Stomach (tissue), 9 donors: ENCODE results near the gene CPED1. TPM values are rescaled to one million over a fixed set of nuclear protein-coding genes. Genes with fewer than 3 reads are reported as not detected.
A peak's percentile ranks its signal among the peaks of the same experiment; 100 is the strongest.

Experiments used
- DNase-seq, 2 donors: peaks; one replicate each; pipeline versions ENCODE4 v3.0.0 to v3.0.0-alpha.2; 2013 to 2019
- H3K27ac ChIP-seq, 5 donors: fragments of 200-600 bp in 4 of 5; sonication (generic) in 4 of 5; one replicate each; pipeline ENCODE4 v1.5.1; 2013 to 2019; ENCODE audit warnings: mild to moderate bottlenecking in 1 of 5, moderate library complexity in 1 of 5
- H3K27me3 ChIP-seq, 3 donors: fragments of 200-600 bp; sonication (generic); one replicate each; pipeline ENCODE4 v1.5.1; 2017 to 2019; ENCODE audit warnings: mixed run types in 1 of 3
- H3K36me3 ChIP-seq, 4 donors: fragments of 200-600 bp; sonication (generic); 1 replicate in 3 of 4; 2 replicates in 1 of 4; pipeline ENCODE4 v1.5.1; 2016 to 2019
- H3K4me1 ChIP-seq, 4 donors: fragments of 200-600 bp; sonication (generic); one replicate each; pipeline ENCODE4 v1.5.1; 2016 to 2019
- H3K4me3 ChIP-seq, 4 donors: fragments of 200-600 bp; sonication (generic) in 3 of 4; one replicate each; pipeline ENCODE4 v1.5.1; 2016 to 2019; ENCODE audit warnings: mild to moderate bottlenecking in 1 of 4
- H3K9me3 ChIP-seq, 4 donors: fragments of 200-600 bp; sonication (generic); one replicate each; pipeline ENCODE4 v1.5.1; 2016 to 2019
- EP300 ChIP-seq: sonication (generic); formaldehyde crosslinking; IDR thresholded peaks from one replicate; pipeline ENCODE4 v1.6.1; 2017; ENCODE audit warnings: antibody characterized with exemption
- POLR2A ChIP-seq, 4 donors: fragments of 450-650 bp; IDR thresholded peaks; one replicate each; pipeline ENCODE4 v1.6.1; 2016; ENCODE audit warnings: antibody characterized with exemption in 4 of 4, control low read depth in 2 of 4, mild to moderate bottlenecking in 1 of 4, moderate library complexity in 1 of 4
- POLR2AphosphoS5 ChIP-seq, 3 donors: sonication (generic); formaldehyde crosslinking; IDR thresholded peaks; one replicate each; pipeline ENCODE4 v1.6.1; 2016; ENCODE audit warnings: antibody characterized with exemption in 3 of 3
- WGBS, 5 donors: extraction: QIAGEN DNeasy Blood & Tissue Kit in 3 of 5; methylation state at CpG; one replicate each; pipeline versions ENCODE4 v1.1.5 to v1.1.7; 2013 to 2018; 5-methylcytosine and 5-hydroxymethylcytosine counted together
- intact Hi-C: fragments of 100-400 bp; cut with DNase I; formaldehyde crosslinking; loops from one replicate; pipeline ENCODE4 v1.15.1; 2023; ENCODE audit warnings: low total_unique reads
- polyA plus RNA-seq, 3 donors: library from polyadenylated mRNA; stranded (reverse); fragments of 200-250 nt; gene quantifications; one replicate each; pipeline ENCODE4 v1.2.3, GENCODE V29; 2013
- total RNA-seq, 5 donors: library from RNA; depleted of rRNA; stranded (reverse); fragments of >200 nt; gene quantifications; one replicate each; pipeline versions ENCODE4 v1.1.0 to v1.2.3, GENCODE V29; 2014 to 2016
- TF ChIP-seq, protein P1 (sequence below), 7 experiments: fragments of 450-650 bp in 4 of 7; fragments of 200-600 bp in 3 of 7; sonication (generic) in 3 of 7; IDR thresholded peaks; one replicate each; pipeline ENCODE4 v1.5.1; 2016 to 2019; ENCODE audit warnings: antibody characterized with exemption in 7 of 7, control low read depth in 2 of 7, mild to moderate bottlenecking in 1 of 7
- donor health status: healthy with polysubstance abuse.
- donor health status: Bipolar disorder and iron deficiency.
- donor health status: healthy.

The CPED1 gene
- total and polyA plus RNA-seq, 8 donors, result 3.0 to 58.7 (median 15.9) TPM

- H3K9me3 ChIP-seq, result no peaks in the 10 kb centered on the region
- DNase-seq, result no peak
Measured at GRCh38 chr7:121303422-121304101, 315.1 kb downstream of the CPED1 start.

GRCh38 chr7:121304102-121304658 is 315.7 kb downstream of the CPED1 start:
- intact Hi-C loops, result no loop called here
- Histone ChIP-seq H3K27ac (no peak overlapping the region), H3K9me3 (no peaks in the 10 kb centered on the region), H3K27me3 (no peaks in the 10 kb centered on the region), H3K4me3 (no peak overlapping the region), H3K4me1 (no peaks in the 10 kb centered on the region), H3K36me3 (no peaks in the 10 kb centered on the region)
- no peak for DNase-seq
- TF ChIP-seq POLR2AphosphoS5 (IDR thresholded peaks at IDR 0.05) (no peak), EP300 (no peak), POLR2A (IDR thresholded peaks at IDR 0.05) (no peak)
- 88 to 98% (median 91%) methylated on average over 1 of the region's 1 CpG for WGBS, 5 donors

More at GRCh38 chr7:121303422-121304101, 315.1 kb downstream of the CPED1 start:
- no peak for TF ChIP-seq POLR2AphosphoS5 (IDR thresholded peaks at IDR 0.05)
- TF ChIP-seq, protein P1, sequence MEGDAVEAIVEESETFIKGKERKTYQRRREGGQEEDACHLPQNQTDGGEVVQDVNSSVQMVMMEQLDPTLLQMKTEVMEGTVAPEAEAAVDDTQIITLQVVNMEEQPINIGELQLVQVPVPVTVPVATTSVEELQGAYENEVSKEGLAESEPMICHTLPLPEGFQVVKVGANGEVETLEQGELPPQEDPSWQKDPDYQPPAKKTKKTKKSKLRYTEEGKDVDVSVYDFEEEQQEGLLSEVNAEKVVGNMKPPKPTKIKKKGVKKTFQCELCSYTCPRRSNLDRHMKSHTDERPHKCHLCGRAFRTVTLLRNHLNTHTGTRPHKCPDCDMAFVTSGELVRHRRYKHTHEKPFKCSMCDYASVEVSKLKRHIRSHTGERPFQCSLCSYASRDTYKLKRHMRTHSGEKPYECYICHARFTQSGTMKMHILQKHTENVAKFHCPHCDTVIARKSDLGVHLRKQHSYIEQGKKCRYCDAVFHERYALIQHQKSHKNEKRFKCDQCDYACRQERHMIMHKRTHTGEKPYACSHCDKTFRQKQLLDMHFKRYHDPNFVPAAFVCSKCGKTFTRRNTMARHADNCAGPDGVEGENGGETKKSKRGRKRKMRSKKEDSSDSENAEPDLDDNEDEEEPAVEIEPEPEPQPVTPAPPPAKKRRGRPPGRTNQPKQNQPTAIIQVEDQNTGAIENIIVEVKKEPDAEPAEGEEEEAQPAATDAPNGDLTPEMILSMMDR (IDR thresholded peaks at IDR 0.05), result no peak
- no peaks in the 10 kb centered on the region for H3K4me1 ChIP-seq
- intact Hi-C loops, result no loop called here
- no peaks in the 10 kb centered on the region for H3K36me3 ChIP-seq
- H3K27ac ChIP-seq, result no peak overlapping the region
- 88 to 94% (median 91%) methylated on average over 6 of the region's 6 CpGs for WGBS, 5 donors
- H3K27me3 ChIP-seq, result no peaks in the 10 kb centered on the region
- H3K4me3 ChIP-seq, result no peak overlapping the region

- H3K36me3 ChIP-seq, result no peaks in the 10 kb centered on the region
Measured at GRCh38 chr7:121305109-121305508, 316.6 kb downstream of the CPED1 start.

DNA sequence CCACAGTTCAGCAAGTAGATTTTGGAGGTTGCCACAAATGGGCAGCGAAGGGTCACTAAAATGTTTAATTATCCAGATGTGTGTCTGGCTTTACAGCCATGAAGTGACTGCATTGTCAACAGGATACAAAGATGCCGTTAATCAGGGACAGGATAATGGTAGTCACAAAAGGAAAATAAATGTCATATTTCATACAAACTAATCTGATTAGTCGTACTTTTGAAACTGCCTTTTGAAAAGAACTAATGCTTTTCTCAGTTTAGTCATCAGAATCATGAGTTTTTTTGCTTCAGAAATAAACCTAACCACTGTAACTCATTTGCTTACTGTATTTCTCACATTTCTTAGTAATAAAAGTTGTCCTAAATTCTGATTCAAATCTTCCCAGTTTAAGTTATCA is 318.1 kb downstream of the CPED1 start:
- Histone ChIP-seq H3K4me3 (no peak overlapping the region), H3K9me3 (no peaks in the 10 kb centered on the region), H3K27ac (no peak overlapping the region), H3K36me3 (no peaks in the 10 kb centered on the region), H3K27me3 (no peaks in the 10 kb centered on the region), H3K4me1 (no peaks in the 10 kb centered on the region)
- WGBS, 5 donors, result 51 to 56% (median 54%) methylated on average over 3 of the region's 3 CpGs
- TF ChIP-seq POLR2AphosphoS5 (IDR thresholded peaks at IDR 0.05), result no peak
- TF ChIP-seq EP300, result no peak
- no peak for TF ChIP-seq POLR2A (IDR thresholded peaks at IDR 0.05)
- TF ChIP-seq, protein P1 (IDR thresholded peaks at IDR 0.05), result no peak
- DNase-seq, result peak in 1 of 2 donors; percentile 15
- intact Hi-C loops, result no loop called here

More at GRCh38 chr7:121305109-121305508, 316.6 kb downstream of the CPED1 start:
- intact Hi-C loops, result no loop called here
- H3K4me3 ChIP-seq, result no peak overlapping the region
- no peaks in the 10 kb centered on the region for H3K9me3 ChIP-seq
- no peaks in the 10 kb centered on the region for H3K4me1 ChIP-seq
- DNase-seq, result no peak
- no peaks in the 10 kb centered on the region for H3K27me3 ChIP-seq
- TF ChIP-seq POLR2AphosphoS5 (IDR thresholded peaks at IDR 0.05) (no peak), POLR2A (IDR thresholded peaks at IDR 0.05) (no peak), EP300 (no peak)
- TF ChIP-seq, protein P1 (IDR thresholded peaks at IDR 0.05), result no peak
- no peak overlapping the region for H3K27ac ChIP-seq
- 76 to 85% (median 79%) methylated on average over 3 of the region's 3 CpGs for WGBS, 5 donors
